Heart right ventricle (tissue), 16 donors: ENCODE results near the gene C10orf88. TPM values are rescaled to one million over a fixed set of nuclear protein-coding genes. Genes with fewer than 3 reads are reported as not detected.
"Not testable (repeated sequence)": the region's sequence is repeated elsewhere in the genome, so short reads cannot be mapped to it uniquely, and the experiment has no call there.

Experiments
- ATAC-seq, 8 donors: fragments of 200-7000 bp; cut with Tn5 transposase; one replicate each; pipeline ENCODE4 v1.9.1; 2020; ENCODE audit warnings: mild to moderate bottlenecking in 8 of 8, moderate library complexity in 8 of 8, moderate number of reproducible peaks in 1 of 8
- DNase-seq, 2 donors: peaks; one replicate each; pipeline ENCODE4 v3.0.0-alpha.2; 2020
- H3K27ac ChIP-seq, 10 donors: fragments of 200-600 bp; sonication (generic) in 2 of 10; one replicate each; pipeline versions ENCODE4 v1.5.0 to v1.8.0; 2020 to 2022; ENCODE audit warnings: mild to moderate bottlenecking in 3 of 10
- H3K27me3 ChIP-seq, 7 donors: fragments of 200-600 bp; one replicate each; pipeline ENCODE4 v1.8.0; 2021 to 2022; ENCODE audit warnings: mild to moderate bottlenecking in 2 of 7
- H3K36me3 ChIP-seq, 9 donors: fragments of 200-600 bp; sonication (generic) in 1 of 9; one replicate each; pipeline versions ENCODE4 v1.5.0 to v1.8.0; 2020 to 2022; ENCODE audit warnings: mild to moderate bottlenecking in 2 of 9
- H3K4me1 ChIP-seq, 9 donors: fragments of 200-600 bp; sonication (generic) in 1 of 9; one replicate each; pipeline versions ENCODE4 v1.5.0 to v1.8.0; 2020 to 2022; ENCODE audit warnings: mild to moderate bottlenecking in 4 of 9
- H3K4me3 ChIP-seq, 10 donors: fragments of 200-600 bp; sonication (generic) in 2 of 10; one replicate each; pipeline versions ENCODE4 v1.5.0 to v1.8.0; 2020 to 2022; ENCODE audit warnings: mild to moderate bottlenecking in 7 of 10, moderate library complexity in 2 of 10
- H3K9me3 ChIP-seq, 11 donors: fragments of 200-600 bp in 10 of 11; sonication (generic) in 2 of 11; one replicate each; pipeline versions ENCODE4 v1.5.0 to v1.8.0; 2013 to 2022; ENCODE audit warnings: mild to moderate bottlenecking in 2 of 11, control low read depth in 1 of 11, moderate library complexity in 1 of 11
- WGBS, 2 donors: extraction: QIAGEN DNeasy Blood & Tissue Kit; methylation state at CpG; one replicate each; pipeline ENCODE4 v1.1.7; 2013; ENCODE audit warnings: inconsistent platforms in 1 of 2; 5-methylcytosine and 5-hydroxymethylcytosine counted together
- intact Hi-C, 10 donors: fragments of 100-400 bp; cut with DNase I; formaldehyde crosslinking; loops; one replicate each; pipeline versions ENCODE4 v1.11.1 to v1.14.2; 2022
- polyA plus RNA-seq, 2 donors: library from polyadenylated mRNA; stranded (reverse); fragments of 200-250 nt; gene quantifications; one replicate each; pipeline ENCODE4 v1.2.3, GENCODE V29; 2013
- total RNA-seq, 10 donors: library from RNA; stranded (reverse); fragmentation: NEBNext Ultra II Directional in 3 of 10; extraction: Animal tissue kit (Norgen Biotek cat#: 25700) in 3 of 10; gene quantifications; one replicate each; pipeline versions ENCODE4 v1.2.1 to v1.2.4, GENCODE V29; 2021 to 2023
- TF ChIP-seq, protein P1 (sequence below), 9 donors: fragments of 200-600 bp; sonication (generic) in 2 of 9; IDR thresholded peaks; one replicate each; pipeline versions ENCODE4 v1.5.0 to v1.8.0; 2021 to 2022; ENCODE audit warnings: antibody characterized with exemption in 9 of 9, mild to moderate bottlenecking in 5 of 9, moderate library complexity in 1 of 9
- donor health status: Arrhythmogenic right ventricular cardiomyopathy.
- donor health status: ischemic (EF 13 %, LVEDD 7.1; RV severe dilation, severe dysfunction).
- donor health status: healthy with polysubstance abuse.
- donor health status: DM: no; HTN: yes; CAD: no.
- donor health status: DM: no; HTN: no; CAD: no.
- donor health status: ischemic (EF 25% LVEDD 6.9; RV normal size, moderate dysfunction).
- donor health status: ischemic (EF 25% LVEDD 5.7; RV mildly dilated, moderate dysfunction).
- donor health status: healthy.
- donor health status: DM: yes; HTN: yes; CAD: no.
- donor health status: Ischemic cardiomyopathy.
- donor health status: ischemic (EF 35%, LVEDD 5.7; RV mildly dilated, moderate dysfunction).
- donor health status: nonischemic (EF 11% LVEDD 7.7; RV severe dilation, severe dysfunction).
- donor health status: DM: yes; HTN: yes; CAD: no.
- donor health status: PGD.
- donor health status: ischemic (EF 29% LVEDD 5.4; RV normal size, mild dysfunction).
- donor health status: nonischemic (EF 23%, LVEDD 6.1; RV moderate dilation, normal function).

Gene C10orf88
- total and polyA plus RNA-seq, 12 donors = 3.0 to 8.4 (median 6.3) TPM

DNA sequence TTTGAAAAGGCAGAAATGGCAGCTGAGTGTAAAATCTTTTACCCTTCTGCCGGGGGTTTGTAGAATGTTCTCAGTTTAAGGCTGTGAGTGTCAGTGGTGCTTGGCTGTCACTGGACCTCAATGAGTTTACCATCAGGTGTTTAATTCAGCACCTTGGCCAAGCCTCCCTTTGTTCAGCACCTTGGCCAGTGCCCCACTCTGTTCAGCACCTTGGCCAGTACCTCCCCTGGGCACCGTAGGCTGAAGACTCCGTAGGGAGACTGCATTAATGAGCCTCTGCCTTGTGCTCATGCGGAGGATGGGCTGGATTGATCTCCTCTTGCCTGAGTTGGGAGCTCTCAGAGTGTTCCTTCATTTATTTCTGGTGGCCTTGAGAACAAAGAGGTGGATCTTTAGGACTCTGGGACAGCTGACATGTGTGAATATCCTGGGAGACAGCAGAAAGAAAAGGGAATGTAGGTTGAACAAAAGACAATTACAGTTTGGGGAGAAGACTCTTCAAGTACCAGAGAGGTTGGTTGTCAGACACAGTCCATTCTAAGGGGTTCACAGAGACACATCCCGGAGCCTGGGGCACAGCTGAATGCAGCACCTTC is 42.0 kb downstream of the C10orf88 start:
- Histone ChIP-seq H3K36me3 (no peaks in the 10 kb centered on the region), H3K9me3 (no peaks in the 10 kb centered on the region), H3K4me1 (no peaks in the 10 kb centered on the region), H3K27me3 (peaks cover 0 to 5% (median 0%) of the 10 kb centered on the region in 7 donors), H3K4me3 (no peak overlapping the region), H3K27ac (no peak overlapping the region)
- DNase-seq (peak; percentile 19 to 23), ATAC-seq (peak in 6 of 8 donors; percentile 55 to 80 (median 62))
- intact Hi-C loops = no loop called here
- TF ChIP-seq, protein P1, sequence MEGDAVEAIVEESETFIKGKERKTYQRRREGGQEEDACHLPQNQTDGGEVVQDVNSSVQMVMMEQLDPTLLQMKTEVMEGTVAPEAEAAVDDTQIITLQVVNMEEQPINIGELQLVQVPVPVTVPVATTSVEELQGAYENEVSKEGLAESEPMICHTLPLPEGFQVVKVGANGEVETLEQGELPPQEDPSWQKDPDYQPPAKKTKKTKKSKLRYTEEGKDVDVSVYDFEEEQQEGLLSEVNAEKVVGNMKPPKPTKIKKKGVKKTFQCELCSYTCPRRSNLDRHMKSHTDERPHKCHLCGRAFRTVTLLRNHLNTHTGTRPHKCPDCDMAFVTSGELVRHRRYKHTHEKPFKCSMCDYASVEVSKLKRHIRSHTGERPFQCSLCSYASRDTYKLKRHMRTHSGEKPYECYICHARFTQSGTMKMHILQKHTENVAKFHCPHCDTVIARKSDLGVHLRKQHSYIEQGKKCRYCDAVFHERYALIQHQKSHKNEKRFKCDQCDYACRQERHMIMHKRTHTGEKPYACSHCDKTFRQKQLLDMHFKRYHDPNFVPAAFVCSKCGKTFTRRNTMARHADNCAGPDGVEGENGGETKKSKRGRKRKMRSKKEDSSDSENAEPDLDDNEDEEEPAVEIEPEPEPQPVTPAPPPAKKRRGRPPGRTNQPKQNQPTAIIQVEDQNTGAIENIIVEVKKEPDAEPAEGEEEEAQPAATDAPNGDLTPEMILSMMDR (IDR thresholded peaks at IDR 0.05) = no peak
- WGBS, 2 donors = 20 to 22% methylated on average over 5 of the region's 5 CpGs

DNA sequence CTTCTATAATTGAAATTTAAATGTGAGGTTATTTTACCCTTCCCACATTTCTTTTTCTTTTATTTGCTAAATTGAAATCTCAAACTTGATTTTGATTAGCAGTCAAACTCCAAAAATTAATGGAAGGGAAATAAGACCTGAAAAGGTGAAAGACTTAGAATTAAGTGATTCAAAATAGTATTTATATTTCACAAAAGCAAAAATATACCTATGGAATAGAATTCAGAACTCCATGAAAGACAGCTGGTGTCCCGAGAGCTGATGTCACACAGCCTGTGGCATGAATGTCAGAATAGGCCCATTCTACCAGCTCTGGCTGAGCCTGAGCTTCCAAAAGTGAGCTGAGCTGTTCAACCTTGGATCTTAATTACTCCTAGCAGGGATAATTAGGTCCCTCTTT is 43.7 kb downstream of the C10orf88 start, which contains the start of gene FAM24A:
TSS of gene FAM24A (plus strand) at position 301 of the 400 bp plus-strand sequence. CDS start 1,025 bp downstream, outside the sequence.
- Histone ChIP-seq H3K27ac (no peak within 1 kb of the TSS), H3K9me3 (no peaks in the 10 kb centered on the region), H3K36me3 (no peaks in the 10 kb centered on the region), H3K4me1 (no peaks in the 10 kb centered on the region), H3K4me3 (no peak within 1 kb of the TSS), H3K27me3 (peaks cover 0 to 5% (median 0%) of the 10 kb centered on the region in 7 donors)
- TF ChIP-seq, protein P1 (IDR thresholded peaks at IDR 0.05) = no peak
- 56 to 59% methylated on average over 1 of the region's 1 CpG for WGBS, 2 donors
- DNase-seq (no peak), ATAC-seq (no peak)
- intact Hi-C loops = no loop called here

- ATAC-seq, H3K4me3 ChIP-seq: not testable (repeated sequence)
These were observed 50.2 kb downstream of the C10orf88 start for GRCh38 chr10:122903861-122904260.

GRCh38 chr10:122894261-122894944 is 59.6 kb downstream of the C10orf88 start:
- intact Hi-C loops = no loop called here

More at GRCh38 chr10:122903861-122904260, 50.2 kb downstream of the C10orf88 start:
- 72 to 74% methylated on average over 4 of the region's 4 CpGs for whole genome bisulfite sequencing, 2 donors
- H3K27me3 ChIP-seq = peaks cover 0 to 20% (median 9%) of the 10 kb centered on the region in 7 donors
- H3K9me3 ChIP-seq, H3K27ac ChIP-seq, intact Hi-C loops, H3K4me1 ChIP-seq, DNase-seq, H3K36me3 ChIP-seq: not testable (repeated sequence)

More at GRCh38 chr10:122894261-122894944, 59.6 kb downstream of the C10orf88 start:
- Histone ChIP-seq H3K4me1 (no peaks in the 10 kb centered on the region), H3K9me3 (no peaks in the 10 kb centered on the region), H3K27ac (no peak overlapping the region), H3K4me3 (no peak overlapping the region), H3K36me3 (no peaks in the 10 kb centered on the region), H3K27me3 (peaks cover 0 to 17% (median 0%) of the 10 kb centered on the region in 7 donors)
- 83% methylated on average over 5 of the region's 5 CpGs for WGBS, 2 donors
- no peak for ATAC-seq
- TF ChIP-seq, protein P1 (IDR thresholded peaks at IDR 0.05) = no peak
- DNase-seq = no peak
